LNCAP (cell line): ENCODE data around the gene HMGN3.

Experiments
- CTCF ChIP-seq: fragments of 450-650 bp; IDR thresholded peaks from 2 replicates; pipeline ENCODE4 v1.5.1; 2017; ENCODE audit warnings: mild to moderate bottlenecking

HMGN3 gene

GRCh38 chr6:79231101-79231500 is 3.4 kb downstream of the HMGN3 start:
- TF ChIP-seq CTCF, result no peak

GRCh38 chr6:79230149-79230548 is 4.3 kb downstream of the HMGN3 start:
- no peak for TF ChIP-seq CTCF

GRCh38 chr6:79227445-79227844 is 7.0 kb downstream of the HMGN3 start:
- no peak for TF ChIP-seq CTCF

GRCh38 chr6:79226660-79227059 is 7.8 kb downstream of the HMGN3 start:
- no peak for TF ChIP-seq CTCF

- TF ChIP-seq CTCF, result no peak
Observed at GRCh38 chr6:79225717-79226599, 8.5 kb downstream of the HMGN3 start.

- TF ChIP-seq CTCF, result no peak
Observed at GRCh38 chr6:79223611-79224404, 10.7 kb downstream of the HMGN3 start.

- TF ChIP-seq CTCF, result no peak
Observed at GRCh38 chr6:79215213-79215824, 19.2 kb downstream of the HMGN3 start.
